GM12865 (cell line): Measurements from ENCODE around the gene TNRC6C.

Source experiments
- DNase-seq: peaks from one replicate; pipeline ENCODE4 v3.0.0; 2010; ENCODE audit warnings: low read depth
- H3K4me3 ChIP-seq: 2 replicates; pipeline ENCODE4 v1.5.1; 2011; ENCODE audit warnings: mild to moderate bottlenecking, low read depth, low read length, control low read depth
- TF ChIP-seq, protein P1 (sequence below): IDR thresholded peaks from 2 replicates; pipeline ENCODE4 v1.5.1; 2011; ENCODE audit warnings: low read length, control low read depth, low read depth, inconsistent platforms; ENCODE audit not compliant: insufficient read depth; ENCODE audit errors: missing control alignments

Gene TNRC6C

GRCh38 chr17:78143214-78144146 is 185.0 kb downstream of the TNRC6C start:
- no peak for DNase-seq
- TF ChIP-seq, protein P1, sequence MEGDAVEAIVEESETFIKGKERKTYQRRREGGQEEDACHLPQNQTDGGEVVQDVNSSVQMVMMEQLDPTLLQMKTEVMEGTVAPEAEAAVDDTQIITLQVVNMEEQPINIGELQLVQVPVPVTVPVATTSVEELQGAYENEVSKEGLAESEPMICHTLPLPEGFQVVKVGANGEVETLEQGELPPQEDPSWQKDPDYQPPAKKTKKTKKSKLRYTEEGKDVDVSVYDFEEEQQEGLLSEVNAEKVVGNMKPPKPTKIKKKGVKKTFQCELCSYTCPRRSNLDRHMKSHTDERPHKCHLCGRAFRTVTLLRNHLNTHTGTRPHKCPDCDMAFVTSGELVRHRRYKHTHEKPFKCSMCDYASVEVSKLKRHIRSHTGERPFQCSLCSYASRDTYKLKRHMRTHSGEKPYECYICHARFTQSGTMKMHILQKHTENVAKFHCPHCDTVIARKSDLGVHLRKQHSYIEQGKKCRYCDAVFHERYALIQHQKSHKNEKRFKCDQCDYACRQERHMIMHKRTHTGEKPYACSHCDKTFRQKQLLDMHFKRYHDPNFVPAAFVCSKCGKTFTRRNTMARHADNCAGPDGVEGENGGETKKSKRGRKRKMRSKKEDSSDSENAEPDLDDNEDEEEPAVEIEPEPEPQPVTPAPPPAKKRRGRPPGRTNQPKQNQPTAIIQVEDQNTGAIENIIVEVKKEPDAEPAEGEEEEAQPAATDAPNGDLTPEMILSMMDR = no peak
- H3K4me3 ChIP-seq = no peak overlapping the region

DNA sequence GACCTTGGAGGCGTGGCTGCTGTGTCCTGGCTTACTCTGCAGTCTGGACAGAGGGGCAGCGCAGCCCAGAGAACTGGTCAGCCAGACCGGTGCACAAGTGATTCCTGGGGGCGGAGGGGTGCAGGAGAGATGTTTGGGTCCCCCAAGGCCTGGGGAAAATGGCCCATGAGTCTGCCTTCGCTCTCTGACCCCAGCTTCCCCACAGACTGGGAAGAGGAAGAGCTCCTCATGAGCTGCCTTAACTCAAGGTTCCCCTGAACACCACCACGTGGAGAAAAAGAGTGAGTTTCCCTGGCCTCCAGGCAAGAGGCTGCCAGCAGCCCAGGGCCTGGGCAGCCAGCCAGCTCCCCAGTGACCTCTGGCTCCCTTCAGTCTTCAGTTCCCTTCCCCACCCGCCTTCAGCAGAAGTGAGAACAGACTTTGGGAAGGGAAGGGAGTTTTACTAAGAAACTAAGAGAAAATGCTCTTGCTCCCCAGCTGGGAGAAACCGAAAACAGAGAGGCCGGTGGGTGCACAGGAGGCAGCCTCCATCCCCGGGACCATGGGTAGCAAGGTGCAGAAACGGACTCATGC is 185.7 kb downstream of the TNRC6C start:
- peak; percentile 73 for DNase-seq
- no peak overlapping the region for H3K4me3 ChIP-seq
- TF ChIP-seq, protein P1 = no peak

DNA sequence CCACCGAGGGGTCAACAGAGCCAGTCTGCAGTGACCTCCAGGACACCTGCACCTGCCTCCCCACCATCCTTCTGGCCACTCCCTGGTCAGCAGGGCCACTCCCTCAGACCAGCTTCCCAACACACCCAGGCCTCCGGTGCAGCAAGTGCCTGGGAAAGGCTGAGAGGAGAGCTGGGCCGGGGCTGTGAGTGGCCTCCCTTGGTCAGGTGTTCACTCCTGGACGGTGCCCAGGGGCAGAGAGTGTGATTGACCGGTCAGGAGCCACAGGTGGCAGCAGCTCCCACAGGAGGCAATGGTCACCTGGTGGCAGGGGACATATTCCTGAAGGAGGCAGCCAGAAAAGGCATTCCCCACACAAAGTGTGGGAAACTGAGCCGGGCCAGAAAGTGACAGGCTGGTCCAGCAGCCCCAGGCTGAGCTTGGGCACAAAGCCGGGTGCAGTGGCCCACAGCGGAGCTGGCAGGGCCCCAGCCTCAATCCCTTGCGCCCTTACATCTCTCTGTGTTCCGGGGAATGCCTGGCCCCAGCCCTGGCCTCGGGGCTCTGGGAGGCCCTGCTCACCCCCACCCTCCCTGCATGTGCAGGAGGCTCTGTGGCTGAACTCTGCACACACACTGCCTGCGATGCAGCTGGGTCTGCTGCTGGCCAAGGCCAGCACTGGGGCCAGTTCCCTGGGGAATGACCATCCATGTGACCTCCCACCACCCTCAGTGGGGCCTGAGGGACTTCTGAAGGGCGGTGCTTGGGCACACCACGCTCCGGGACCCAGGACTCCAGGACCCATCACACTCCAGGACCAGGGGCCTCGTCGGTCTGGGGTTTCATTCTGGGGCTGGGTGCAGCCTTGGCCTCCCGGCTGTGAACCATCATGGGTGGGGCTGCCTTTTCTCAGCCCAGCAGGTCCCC is 186.5 kb downstream of the TNRC6C start:
- H3K4me3 ChIP-seq = no peak overlapping the region
- DNase-seq = no peak
- TF ChIP-seq, protein P1 = no peak

DNA sequence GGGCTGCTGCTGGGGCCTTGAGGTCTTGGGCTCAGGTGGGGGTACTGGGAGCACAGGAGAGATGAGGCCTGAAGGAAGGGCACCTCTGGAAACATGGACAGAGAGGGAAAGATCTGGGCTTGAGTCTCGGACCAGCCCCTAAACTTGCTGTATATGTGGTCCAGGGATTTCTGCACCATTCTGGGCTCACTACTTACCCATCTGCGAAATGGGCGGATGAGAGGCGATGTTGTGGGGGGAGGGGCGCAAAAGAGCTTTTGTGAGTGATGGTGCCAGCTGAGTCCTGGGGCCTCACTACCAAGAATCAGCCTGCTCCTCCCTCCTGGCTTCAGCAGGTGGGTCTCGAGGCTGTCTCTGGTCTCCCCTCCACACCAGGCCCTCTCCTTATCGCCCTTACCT is 188.0 kb downstream of the TNRC6C start:
- TF ChIP-seq, protein P1 = no peak
- no peak overlapping the region for H3K4me3 ChIP-seq
- DNase-seq = no peak

GRCh38 chr17:78146881-78147280 is 188.4 kb downstream of the TNRC6C start:
- TF ChIP-seq, protein P1 = no peak
- H3K4me3 ChIP-seq = no peak overlapping the region
- no peak for DNase-seq

DNA sequence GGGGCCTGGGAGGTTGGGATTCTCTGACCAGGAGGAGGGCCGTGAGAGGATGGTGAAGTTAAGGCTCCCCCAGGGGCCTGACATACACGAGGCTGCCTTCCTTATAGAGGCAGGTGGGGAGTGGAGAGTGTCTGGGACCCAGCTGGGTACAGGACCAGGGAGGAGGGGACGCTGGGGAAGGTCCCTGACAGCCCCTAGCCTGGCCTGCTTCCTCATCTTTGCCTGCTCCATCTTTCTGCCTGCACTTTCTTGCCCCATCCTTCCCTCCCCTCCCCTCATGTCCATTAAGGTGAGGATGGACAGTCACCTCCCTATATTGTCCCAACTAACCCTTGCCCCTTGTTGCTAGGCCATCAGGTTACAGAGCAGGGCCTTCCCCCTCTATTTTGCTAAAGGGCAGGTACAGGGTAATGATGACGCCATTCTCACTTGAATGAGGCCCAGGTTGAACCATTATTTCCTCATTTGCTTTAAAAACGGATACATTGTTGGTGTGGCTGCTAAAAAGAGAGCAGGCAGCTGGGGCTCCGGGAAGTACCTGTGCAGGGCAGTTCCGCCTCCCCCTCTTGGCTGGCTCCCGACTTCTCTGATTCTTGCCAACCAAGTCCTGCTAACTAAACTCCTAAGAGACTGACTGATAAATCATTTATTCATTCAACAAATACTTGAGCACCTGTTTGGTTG is 189.0 kb downstream of the TNRC6C start:
- TF ChIP-seq, protein P1 = no peak
- DNase-seq = peak; percentile 83
- H3K4me3 ChIP-seq = no peak overlapping the region
